Measurements from ENCODE around the gene DPF3.

The DPF3 gene

DNA sequence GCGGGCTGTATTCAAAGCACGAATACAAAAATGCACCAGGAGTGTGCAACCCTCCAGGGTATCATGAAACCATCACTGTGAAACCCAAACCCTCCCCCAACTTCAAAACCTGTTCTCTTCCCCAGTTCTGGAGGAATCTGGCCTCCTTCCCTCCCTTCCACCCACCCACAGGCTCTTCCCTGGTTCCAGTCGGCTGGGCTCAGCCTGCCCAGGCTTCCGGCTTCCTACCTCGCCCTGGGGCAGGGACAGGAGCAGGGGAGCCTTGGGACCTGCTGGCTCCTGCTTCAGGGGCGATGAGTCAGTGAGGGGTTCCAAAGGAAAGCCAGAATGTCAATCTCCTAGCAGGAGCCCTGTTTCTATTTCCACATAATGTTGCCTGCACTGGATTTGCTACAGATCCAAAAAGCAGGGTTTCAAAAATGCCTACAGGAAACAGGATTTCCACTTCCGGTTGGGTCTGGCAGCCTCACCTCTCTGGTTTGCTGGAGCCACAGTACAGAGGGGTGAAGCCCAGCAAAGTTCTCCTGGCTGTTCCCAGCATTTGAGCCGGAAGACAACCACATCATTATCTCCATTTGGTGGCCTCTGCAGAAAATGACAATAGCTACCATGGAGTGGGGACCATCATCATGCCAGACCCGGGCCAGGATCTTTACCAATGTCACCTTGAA is 278.3 kb downstream of the DPF3 start:
- DNase-seq (ENCODE audit: low read depth), result peak; percentile 37

DNA sequence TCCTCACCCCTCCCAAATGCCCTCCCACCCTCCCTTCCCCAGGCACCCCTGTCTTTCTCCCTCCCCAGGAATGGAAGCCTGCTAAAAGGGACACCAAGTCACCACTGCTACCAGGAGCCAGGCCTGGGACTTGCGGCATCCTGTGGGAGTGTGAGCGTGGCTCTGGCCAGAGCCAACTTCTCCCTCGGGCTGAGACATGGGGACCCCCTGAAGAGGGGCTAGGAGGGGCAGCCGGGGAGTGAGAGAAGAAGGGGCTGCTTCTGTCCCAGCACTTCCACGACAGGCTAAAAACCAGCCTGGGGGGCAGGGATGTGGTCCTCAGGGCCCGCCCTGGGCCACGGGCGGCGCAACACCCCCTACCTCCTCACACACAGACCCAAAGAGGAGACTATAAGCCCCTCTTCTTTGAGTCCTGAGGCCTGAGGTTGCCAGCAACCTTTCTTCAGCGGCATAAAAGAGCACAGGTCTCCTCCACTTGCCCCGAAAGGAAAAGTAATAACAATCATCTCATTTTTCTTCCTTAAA is 278.9 kb downstream of the DPF3 start:
- DNase-seq (ENCODE audit: low read depth), result no peak

DNA sequence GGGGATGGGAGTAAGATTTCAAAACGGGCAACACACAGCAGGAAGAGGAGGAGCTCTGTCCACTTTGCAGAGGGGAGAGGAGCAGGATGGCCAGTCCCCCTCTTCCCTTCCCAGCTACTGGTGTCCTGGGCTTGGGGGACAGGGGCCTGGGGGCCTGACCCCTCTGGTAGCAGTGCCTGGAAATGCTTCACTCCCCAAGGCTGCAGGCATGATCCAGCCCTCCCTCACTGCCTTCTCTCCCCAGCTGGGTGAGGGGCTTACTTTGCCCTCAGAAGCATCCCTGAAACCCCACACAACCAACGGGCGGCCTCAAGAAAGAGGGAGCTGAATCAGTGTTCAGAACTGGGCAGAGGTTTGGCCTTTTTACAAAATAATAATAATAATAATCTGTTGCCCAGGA is 279.5 kb downstream of the DPF3 start:
- DNase-seq (ENCODE audit: low read depth), result no peak

DNA sequence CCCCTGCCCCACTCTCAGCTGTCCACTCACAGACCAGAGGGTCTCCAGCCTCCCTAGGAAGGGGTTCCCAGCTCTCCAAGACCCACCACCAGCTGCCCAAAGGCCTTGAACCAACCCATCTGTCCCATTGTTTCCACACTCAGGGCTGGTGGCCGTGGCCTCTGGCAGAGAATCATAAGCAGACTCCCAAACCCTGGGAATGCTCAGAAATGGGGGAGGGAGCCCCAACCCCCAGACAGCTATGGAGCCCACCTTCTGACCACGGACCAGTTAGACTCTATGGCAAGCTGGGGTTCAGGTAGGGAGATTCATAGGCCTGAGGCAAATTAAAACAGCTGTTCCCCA is 280.0 kb downstream of the DPF3 start:
- no peak for DNase-seq (ENCODE audit: low read depth)

DNA sequence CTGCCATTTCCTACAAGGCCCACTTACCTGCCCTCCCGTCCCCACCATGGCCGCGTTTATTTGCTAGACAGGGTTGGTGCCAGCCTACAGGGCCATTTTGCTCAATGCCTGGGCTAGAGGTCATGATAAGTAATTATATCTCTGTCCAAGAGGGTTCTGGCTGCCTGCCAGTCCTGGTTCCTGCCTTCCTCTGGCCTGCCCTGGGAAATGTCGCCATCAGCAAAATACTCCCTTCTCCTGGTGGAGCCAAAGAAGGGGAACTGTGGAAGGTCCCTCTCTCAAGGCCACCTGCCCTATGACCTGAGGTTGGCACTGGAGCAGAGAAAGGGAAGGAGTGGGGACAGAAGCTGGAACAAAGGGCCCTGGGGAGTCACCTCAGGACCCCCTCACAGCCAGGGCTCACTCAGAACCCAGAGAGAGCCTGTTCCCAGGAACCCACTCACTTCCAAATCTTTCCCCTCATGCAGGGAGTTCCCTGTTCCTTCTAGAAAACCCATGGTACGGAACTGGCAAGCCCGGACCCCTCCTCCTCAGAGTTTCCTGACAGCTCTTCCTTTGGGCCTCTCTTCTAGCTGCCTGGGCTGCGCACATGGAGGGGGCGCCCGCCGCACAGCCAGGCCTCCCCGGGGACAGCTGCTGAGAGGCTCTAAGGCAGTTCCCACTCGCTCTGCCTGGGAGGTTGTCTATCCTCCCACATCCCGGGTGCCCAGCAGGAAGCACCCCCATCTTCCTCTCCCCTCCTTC is 280.5 kb downstream of the DPF3 start:
- peak; percentile 20 for DNase-seq (ENCODE audit: low read depth)

DNA sequence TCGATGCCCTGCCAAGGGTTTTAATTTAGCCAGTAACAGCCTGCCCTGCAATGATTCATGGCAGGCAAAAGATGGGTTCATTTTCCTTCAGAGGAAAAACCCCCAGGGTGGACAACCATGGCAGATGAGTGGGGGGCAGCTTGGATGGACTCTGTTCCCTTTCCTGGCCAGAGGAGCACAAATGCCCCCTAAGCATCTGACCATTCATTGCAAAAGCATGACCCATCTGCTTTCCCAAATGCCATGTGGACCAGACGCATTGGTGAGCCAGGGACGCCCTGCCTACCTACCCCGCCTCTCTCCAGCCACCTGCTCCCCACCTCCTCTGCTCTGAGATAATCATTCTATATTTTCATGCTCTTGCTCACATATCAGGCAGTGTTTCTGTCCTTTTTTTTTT is 281.9 kb downstream of the DPF3 start:
- no peak for DNase-seq (ENCODE audit: low read depth)

DNA sequence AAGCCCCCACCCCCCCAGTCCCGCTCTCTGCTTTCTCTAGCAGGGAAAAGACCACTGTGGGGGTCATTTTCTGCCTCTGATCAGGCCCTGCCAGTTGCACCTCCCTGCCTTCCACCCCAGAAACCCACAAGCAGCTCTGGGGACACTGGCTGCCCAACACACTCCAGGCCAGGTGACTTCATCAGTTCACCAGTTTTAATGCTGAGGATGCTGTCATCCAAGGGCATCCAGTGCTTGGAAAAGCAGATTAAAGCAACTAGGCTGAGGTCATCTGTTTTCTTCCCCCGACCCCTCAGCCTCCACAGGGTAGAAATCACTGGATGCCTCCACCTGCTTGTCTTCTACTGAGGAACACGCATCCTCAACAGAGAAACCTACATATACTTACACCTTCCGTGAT is 282.4 kb downstream of the DPF3 start:
- DNase-seq (ENCODE audit: low read depth), result no peak

DNA sequence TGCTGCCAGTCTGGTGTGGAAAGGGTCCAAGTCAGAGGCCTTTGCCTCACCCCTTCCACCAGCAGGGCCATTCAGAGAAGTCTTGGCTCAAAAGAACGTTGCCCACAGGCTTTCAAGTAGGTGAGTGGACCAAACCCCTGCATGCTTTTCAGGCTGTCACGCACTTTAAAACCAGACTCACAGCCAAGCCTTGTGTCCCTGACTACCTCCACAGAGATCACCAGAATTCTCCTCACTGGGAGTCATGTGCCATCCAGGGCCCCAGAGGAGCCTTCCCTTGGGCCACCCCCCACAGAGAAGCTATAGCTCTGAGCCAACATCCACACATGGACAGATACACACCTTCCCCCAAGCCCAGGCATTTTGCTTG is 283.1 kb downstream of the DPF3 start:
- DNase-seq (ENCODE audit: low read depth), result no peak

DNA sequence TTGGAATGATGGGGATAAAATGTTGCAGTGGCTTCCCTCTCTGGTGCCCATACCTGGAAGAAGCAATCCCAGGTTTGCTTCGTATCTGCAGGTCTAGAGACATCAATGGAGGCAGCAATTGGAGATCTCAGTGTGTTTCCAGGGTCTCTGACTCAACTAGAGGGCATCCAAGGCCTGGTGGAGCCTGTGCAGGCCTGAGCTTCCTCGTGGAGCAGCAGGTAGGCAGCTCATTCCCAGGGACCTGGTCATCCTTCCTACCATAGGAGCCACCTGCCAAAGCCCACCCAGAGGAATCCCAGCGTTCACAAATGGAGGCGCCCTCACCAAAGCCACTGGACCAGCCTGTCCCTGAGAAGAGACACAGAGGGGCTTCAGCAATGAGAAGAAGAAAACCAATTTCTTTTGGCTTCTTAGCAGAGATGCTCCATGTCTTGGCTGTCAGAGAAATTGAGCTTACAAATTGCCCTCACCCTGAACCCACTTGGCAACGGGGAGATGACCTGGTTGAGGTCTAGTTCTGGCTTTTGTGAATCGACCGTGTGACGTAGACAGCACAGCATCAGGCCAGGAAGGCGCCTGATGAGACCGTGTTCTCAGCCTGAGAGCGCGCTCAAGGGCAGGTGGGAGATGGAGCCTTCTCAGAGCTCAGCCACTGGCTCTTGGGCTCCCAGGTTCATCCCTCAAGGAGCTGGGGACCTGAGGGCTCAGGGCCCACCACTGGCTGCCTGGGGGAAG is 283.6 kb downstream of the DPF3 start:
- DNase-seq (ENCODE audit: low read depth), result no peak

DNA sequence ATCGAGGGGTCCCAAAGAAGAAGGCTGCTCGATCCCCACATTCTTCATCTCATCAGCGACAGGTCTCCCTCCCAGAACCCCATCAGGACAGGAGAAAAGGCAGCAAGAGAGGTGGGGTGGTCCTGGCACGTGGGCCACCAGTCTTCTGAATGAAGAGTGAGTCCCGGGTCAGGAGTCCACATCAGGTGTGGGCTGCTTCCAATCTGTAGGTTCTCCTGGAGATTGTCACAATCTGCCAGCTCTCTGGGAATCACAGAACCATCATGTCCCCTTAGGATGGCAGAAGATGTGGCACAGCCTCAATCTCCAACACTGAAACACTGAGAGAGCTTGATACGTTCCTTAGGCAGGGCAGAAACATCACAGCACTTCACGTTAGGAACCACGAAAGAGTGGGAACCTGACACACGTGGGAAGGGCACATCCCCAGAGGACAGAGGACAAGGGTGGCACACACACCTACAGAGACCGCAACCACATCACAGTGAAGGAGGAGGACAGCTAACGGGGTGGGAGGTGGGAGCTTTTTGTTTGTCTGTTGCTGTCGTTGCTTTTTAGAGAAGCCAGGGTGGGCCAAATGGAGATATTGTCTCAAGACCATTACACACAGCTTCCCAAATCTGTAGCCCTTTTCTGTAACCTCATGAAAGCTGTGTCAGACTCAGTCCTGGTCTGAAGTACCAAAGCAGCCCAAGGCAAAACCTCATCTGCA is 284.5 kb downstream of the DPF3 start:
- DNase-seq (ENCODE audit: low read depth), result no peak

DNA sequence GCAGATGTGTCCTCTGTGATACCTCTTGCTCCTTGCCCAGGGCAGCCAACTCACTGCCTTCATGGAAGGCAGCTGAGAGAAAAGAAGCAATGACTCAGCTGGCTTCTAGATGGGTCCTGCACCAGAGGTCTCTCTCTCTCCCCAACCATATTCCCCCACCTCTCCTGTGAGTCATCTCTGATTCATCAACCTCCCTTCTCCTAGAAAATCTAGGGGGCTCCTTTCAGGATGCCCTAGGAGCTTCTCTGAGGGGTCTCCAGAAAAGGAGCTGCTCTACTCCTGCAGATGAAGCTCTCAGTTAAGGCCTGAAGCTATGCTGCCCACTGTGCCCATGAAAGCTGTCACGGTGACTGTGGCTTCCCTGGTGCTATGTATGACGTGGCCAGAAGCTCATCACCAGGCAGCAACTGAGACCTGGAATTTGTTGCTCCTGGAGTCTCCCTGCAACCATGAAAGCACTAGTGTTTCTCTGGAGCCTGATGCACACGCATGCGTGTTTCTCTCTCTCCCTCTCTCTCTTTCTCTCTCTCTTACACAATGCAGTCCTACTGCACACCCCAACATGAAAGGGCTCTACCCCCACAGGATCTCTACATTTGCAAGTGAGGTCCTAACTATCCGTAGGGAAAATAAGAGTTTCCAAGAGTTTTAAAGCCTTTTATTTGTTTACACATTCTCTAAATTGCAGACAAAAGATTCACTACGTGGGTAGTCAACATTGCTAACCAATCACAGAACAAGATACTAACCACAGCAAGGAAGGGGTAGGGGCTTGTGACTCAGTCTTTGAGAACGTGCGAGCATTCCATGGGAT is 285.3 kb downstream of the DPF3 start:
- DNase-seq (ENCODE audit: low read depth), result peak; percentile 95

DNA sequence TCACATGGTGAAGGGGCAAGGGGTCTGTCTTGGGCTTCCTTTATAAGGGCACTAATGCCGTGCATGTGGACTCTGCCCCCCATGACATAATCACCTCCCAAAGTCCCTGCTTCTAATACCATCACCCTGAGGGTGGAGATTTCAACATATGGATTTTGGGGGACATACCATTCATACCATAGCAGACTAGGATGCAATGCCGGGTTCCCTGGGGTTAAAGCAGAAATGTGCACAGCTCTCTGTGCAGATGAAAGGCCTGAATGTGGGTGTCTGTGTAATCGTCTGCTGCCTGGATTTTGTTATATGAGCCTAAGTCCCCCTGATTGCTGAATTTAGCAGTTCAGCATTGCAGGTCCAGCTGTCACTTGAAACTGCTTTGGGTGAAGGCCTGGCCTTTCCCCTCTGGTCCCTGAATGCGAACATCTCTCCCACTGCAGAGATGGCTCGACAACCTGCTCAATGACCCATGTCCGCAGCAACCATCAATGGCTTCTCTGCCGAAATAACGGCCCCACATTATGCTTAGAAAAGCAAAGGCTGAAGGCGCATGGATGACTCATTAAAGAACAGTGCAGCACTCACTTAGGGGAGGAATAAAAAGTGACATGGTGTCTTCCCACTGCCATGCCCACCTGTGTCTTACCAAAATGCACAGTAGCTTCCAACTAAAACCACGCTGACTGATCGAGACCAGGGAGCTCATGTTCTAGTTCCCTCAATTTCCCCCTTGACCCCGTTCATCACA is 286.3 kb downstream of the DPF3 start:
- DNase-seq (ENCODE audit: low read depth), result peak; percentile 47

DNA sequence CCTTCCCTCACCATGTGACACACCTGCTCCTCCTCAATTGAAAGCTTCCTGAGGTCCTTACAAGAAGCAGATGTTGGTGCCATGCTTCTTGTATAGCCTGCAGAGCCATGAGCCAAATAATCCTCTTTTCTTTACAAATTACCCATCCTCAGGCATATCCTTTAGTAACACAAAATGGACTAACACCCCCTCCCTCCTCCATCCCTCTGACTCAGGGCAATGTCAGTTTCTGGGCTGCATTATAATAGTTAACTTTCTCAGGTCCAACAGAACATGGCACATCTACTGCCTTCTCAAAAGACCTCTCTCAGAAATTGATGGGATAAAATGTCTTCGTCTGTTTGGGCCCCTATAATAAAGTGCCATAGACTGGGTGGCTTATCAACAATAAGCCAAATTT is 287.0 kb downstream of the DPF3 start:
- no peak for DNase-seq (ENCODE audit: low read depth)

DNA sequence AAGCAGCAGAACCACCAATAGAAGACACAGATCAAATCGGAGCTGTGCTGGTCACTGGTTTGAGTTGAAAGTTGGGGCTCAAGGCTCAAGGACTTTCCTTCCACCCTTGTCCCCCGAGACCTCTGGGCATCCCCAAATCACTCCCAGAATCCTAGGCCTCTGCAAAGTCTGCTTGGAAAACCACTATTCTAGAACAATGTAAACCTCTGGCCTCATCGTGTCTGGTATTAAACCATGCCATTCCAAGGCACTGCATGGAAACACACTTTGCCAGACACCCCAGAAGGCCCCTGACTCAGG is 288.0 kb downstream of the DPF3 start:
- no peak for DNase-seq (ENCODE audit: low read depth)

DNA sequence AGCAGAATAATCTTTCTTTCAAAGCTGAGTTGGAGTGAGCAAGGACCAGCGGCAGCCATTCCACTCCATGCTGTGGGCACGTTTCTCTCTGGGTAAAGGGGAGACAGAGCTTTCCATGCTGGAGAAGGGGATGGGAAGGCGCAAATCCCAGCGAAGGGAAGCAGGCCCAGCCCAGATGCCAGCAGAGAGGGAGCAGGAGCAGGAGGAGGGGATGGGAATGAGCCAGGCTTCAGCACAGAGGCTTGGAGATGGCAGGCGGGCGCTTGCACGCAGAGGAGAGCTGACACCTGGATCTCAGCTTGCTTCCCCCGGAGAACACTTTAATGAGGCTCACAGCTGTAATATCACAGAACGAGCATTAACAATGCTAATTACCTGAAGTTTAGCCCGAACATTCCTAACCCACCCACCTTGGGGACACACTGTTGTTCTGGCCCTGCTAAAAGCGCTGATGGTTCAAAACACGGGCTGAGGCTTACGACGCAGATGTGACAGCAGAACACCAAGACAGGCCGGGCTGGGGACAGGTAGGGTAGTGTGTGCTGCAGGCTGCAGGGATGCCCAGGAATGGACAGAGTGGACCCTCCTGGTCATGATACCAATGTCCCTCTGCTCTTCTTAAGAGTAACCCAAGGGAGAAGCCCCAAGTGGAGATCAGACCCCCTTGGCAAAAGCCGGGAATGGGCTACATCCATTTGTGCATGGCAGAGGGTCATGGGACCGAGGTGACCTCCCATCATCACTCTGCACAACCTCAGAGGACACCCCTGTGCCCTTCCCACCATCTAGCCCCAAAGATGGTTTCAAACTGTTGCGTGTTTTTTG is 288.6 kb downstream of the DPF3 start:
- DNase-seq (ENCODE audit: low read depth), result no peak

DNA sequence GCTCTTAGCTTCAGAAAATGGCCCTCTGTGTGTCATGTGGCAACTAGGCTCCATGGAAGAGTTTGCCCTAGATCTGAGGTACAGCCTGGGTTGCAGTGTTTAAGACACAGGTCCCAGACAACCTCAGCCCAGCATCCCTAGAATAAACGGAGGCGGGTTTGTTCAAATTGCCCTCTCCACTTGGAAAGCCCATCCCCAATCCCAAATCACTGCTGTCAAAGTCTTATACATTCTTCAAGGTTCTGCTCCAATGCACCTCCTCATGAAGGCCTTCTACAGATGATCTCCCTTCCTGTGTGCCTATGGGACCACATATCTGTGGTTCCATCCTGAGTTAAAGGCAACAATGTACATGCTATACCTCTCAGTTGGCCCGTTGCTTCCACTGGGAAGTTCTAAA is 289.8 kb downstream of the DPF3 start:
- DNase-seq (ENCODE audit: low read depth), result no peak

DNA sequence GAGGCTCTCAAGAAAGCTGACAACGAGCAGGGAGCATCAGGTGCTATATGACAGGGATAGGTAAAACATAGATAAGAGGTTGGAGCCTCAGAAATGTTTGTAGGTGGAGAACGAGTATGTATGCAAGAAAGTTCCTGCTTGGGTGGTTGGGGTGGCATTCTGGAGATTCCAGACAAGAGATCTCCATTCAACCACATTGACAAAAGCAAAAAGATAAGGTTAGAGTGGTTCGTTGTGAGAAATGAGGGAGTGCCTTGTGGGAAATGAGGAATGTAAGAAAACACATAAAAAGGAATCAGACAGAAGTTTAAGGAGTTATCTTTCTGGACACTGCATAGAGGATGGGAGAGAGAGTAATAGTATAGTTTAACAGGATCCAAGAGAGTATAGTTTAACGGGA is 290.3 kb downstream of the DPF3 start:
- peak; percentile 40 for DNase-seq (ENCODE audit: low read depth)

DNA sequence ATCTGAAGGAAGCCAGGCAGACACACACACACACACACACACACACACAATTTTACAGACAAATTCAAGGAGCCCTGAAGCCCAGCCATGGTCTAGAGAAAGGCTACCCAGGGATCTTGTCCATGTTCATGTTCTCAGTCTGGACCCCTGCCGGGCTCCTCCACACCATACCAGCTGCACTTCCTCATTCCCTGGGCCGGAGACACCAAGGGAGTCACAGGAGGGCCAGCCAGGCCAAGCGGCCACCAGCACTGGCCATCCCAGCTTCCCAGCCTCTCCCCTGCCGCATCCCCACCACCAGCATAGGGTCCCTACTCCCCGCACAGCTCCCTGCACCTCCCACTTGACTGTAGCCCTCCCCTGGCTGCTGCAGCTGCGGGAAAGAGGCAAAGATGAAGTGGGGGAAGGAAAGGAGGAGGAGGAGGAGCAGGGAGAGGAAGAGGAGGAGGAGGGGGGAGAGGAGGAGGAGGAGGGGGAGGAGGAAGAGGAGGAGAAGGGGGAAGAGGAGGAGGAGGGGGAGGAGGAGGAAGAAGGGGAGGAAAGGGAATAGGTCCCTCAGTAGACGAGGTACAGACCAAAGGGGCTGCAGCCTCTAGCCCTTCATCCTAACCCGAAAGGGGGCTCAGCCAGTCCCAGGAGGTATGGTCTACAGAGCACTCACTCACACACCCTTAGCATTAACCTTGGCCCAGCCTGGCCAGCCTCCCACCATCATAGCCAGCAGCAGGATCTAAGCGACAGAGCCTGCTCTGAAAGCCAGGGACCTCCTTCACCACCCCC is 293.2 kb downstream of the DPF3 start:
- no peak for DNase-seq (ENCODE audit: low read depth)
